H1 (cell line): ENCODE results near the gene RPS21. TPM values are rescaled to one million over a fixed set of nuclear protein-coding genes. Genes with fewer than 3 reads are reported as not detected.

Experiments
- CTCF ChIA-PET: fragments of 300-600 bp; sonication (Branson Sonifier 250); formaldehyde crosslinking; loops from one replicate; lab custom pipeline; 2021; ENCODE audit not compliant: partially characterized antibody; lab: Charles Lee
- POLR2A ChIA-PET: fragments of 300-600 bp; sonication (Branson Sonifier 250); formaldehyde crosslinking; loops from one replicate; lab custom pipeline; 2021; ENCODE audit warnings: inconsistent platforms; ENCODE audit not compliant: partially characterized antibody; lab: Charles Lee
- DNase-seq, 2 experiments: peaks; one replicate each; pipeline versions ENCODE4 v3.0.0 to v3.0.0-alpha.2; 2010 to 2022; ENCODE audit warnings: low spot score in 2 of 2, low read depth in 1 of 2, mixed read lengths in 1 of 2
- FAIRE-seq: peaks from 2 replicates; lab custom pipeline; 2011; peaks lifted over from hg19 to GRCh38; lab: Jason Lieb, UNC
- H2AFZ ChIP-seq: 2 replicates; pipeline ENCODE4 v1.8.1; 2012; ENCODE audit warnings: low read length, inconsistent platforms
- H2AK5ac ChIP-seq: 2 replicates; pipeline ENCODE4 v1.6.1; 2013; ENCODE audit warnings: low read depth, low read length
- H2BK120ac ChIP-seq: replicated peaks from 2 replicates; pipeline ENCODE3; 2013; ENCODE audit warnings: low read depth, low read length, inconsistent platforms
- H2BK12ac ChIP-seq: 2 replicates; pipeline ENCODE4 v1.6.1; 2013; ENCODE audit warnings: low read depth, low read length
- H2BK15ac ChIP-seq: 2 replicates; pipeline ENCODE4 v1.6.1; 2013; ENCODE audit warnings: low read length
- H2BK20ac ChIP-seq: 2 replicates; pipeline ENCODE4 v1.6.1; 2013; ENCODE audit warnings: low read length
- H2BK5ac ChIP-seq: 2 replicates; pipeline ENCODE4 v1.6.1; 2013; ENCODE audit warnings: low read depth, low read length
- H3K14ac ChIP-seq: 2 replicates; pipeline ENCODE4 v1.6.1; 2013; ENCODE audit warnings: inconsistent platforms; ENCODE audit not compliant: insufficient read length
- H3K18ac ChIP-seq: 2 replicates; pipeline ENCODE4 v1.6.1; 2013; ENCODE audit warnings: low read length; ENCODE audit errors: extremely low read depth
- H3K23ac ChIP-seq: 2 replicates; pipeline ENCODE4 v1.6.1; 2013; ENCODE audit warnings: inconsistent platforms; ENCODE audit not compliant: insufficient read length
- H3K23me2 ChIP-seq: 2 replicates; pipeline ENCODE4 v1.6.1; 2013; ENCODE audit warnings: low read depth, low read length
- H3K27ac ChIP-seq: 2 replicates; pipeline ENCODE4 v1.6.1; 2011; ENCODE audit warnings: low read depth, low read length, inconsistent platforms
- H3K27me3 ChIP-seq, 4 experiments: replicated peaks in 1 of 4; 1 replicate in 1 of 4; 2 replicates in 3 of 4; pipeline versions ENCODE4 v1.6.1 to v1.8.1; 2011 to 2013; ENCODE audit warnings: low read length in 3 of 4, mild to moderate bottlenecking in 3 of 4, inconsistent platforms in 2 of 4, mixed read lengths in 2 of 4, moderate library complexity in 1 of 4; ENCODE audit not compliant: control insufficient read depth in 3 of 4, insufficient read depth in 3 of 4; ENCODE audit errors: extremely low read depth in 1 of 4
- H3K36me3 ChIP-seq, 4 experiments: 2 replicates each; pipeline versions ENCODE4 v1.6.1 to v1.8.1; 2011 to 2013; ENCODE audit warnings: mild to moderate bottlenecking in 4 of 4, low read length in 3 of 4, moderate library complexity in 2 of 4, control low read depth in 1 of 4, inconsistent platforms in 1 of 4; ENCODE audit not compliant: insufficient read depth in 4 of 4, control insufficient read depth in 2 of 4
- H3K4ac ChIP-seq: replicated peaks from 2 replicates; pipeline ENCODE3; 2013; ENCODE audit warnings: low read length, low read depth, mixed read lengths, inconsistent platforms; ENCODE audit not compliant: insufficient read length
- H3K4me1 ChIP-seq, 4 experiments: replicated peaks in 1 of 4; 1 replicate in 1 of 4; 2 replicates in 3 of 4; pipeline versions ENCODE4 v1.6.1 to v1.8.1; 2011 to 2013; ENCODE audit warnings: low read length in 3 of 4, inconsistent platforms in 2 of 4, mixed read lengths in 1 of 4; ENCODE audit not compliant: insufficient read depth in 4 of 4, control insufficient read depth in 3 of 4
- H3K4me2 ChIP-seq, 2 experiments: 2 replicates each; pipeline versions ENCODE4 v1.6.1 to v1.8.1; 2011 to 2013; ENCODE audit warnings: low read depth in 2 of 2, low read length in 2 of 2, control low read depth in 1 of 2, inconsistent platforms in 1 of 2, mild to moderate bottlenecking in 1 of 2; ENCODE audit not compliant: insufficient read depth in 1 of 2
- H3K4me3 ChIP-seq, 4 experiments: fragments of 200-600, 300-600 bp in 1 of 4; sonication (generic), shearing (Covaris generic), sonication (Bioruptor Twin) in 1 of 4; 2 replicates each; pipeline versions ENCODE4 v1.5.1 to v1.8.1; 2011 to 2016; ENCODE audit warnings: low read length in 4 of 4, low read depth in 3 of 4, control low read depth in 2 of 4, inconsistent platforms in 2 of 4, mild to moderate bottlenecking in 2 of 4, mixed read lengths in 1 of 4, moderate library complexity in 1 of 4; ENCODE audit not compliant: insufficient read depth in 2 of 4; ENCODE audit errors: extremely low read depth in 1 of 4
- H3K56ac ChIP-seq: replicated peaks from 2 replicates; pipeline ENCODE3; 2013; ENCODE audit warnings: low read depth, mild to moderate bottlenecking, mixed read lengths, low read length, inconsistent platforms; ENCODE audit not compliant: insufficient read length
- H3K79me1 ChIP-seq: 2 replicates; pipeline ENCODE4 v1.6.1; 2013; ENCODE audit warnings: low read depth, low read length, control low read depth
- H3K79me2 ChIP-seq, 2 experiments: 2 replicates each; pipeline versions ENCODE4 v1.6.1 to v1.8.1; 2012 to 2013; ENCODE audit warnings: low read length in 2 of 2, mild to moderate bottlenecking in 2 of 2, inconsistent platforms in 1 of 2; ENCODE audit not compliant: insufficient read depth in 2 of 2, control insufficient read depth in 1 of 2
- H3K9ac ChIP-seq, 4 experiments: replicated peaks in 1 of 4; 1 replicate in 1 of 4; 2 replicates in 3 of 4; pipeline versions ENCODE4 v1.6.1 to v1.8.1; 2011 to 2013; ENCODE audit warnings: low read depth in 3 of 4, low read length in 3 of 4, control low read depth in 2 of 4, mild to moderate bottlenecking in 2 of 4, moderate library complexity in 2 of 4, inconsistent platforms in 1 of 4; ENCODE audit errors: extremely low read depth in 1 of 4
- H3K9me3 ChIP-seq, 2 experiments: 2 replicates each; pipeline versions ENCODE4 v1.6.1 to v1.8.1; 2012 to 2013; ENCODE audit warnings: mild to moderate bottlenecking in 2 of 2, moderate library complexity in 2 of 2, control low read depth in 1 of 2, inconsistent platforms in 1 of 2, low read depth in 1 of 2, low read length in 1 of 2, mixed read lengths in 1 of 2; ENCODE audit not compliant: insufficient read depth in 2 of 2
- H4K20me1 ChIP-seq, 2 experiments: replicated peaks in 1 of 2; 2 replicates each; pipeline versions ENCODE3 to v1.8.1; 2011 to 2013; ENCODE audit warnings: inconsistent platforms in 2 of 2, low read length in 2 of 2, mild to moderate bottlenecking in 1 of 2; ENCODE audit not compliant: insufficient read depth in 2 of 2, control insufficient read depth in 1 of 2
- H4K5ac ChIP-seq: 2 replicates; pipeline ENCODE4 v1.6.1; 2013; ENCODE audit warnings: low read length, low read depth, mixed read lengths, inconsistent platforms; ENCODE audit not compliant: insufficient read length
- H4K8ac ChIP-seq: 2 replicates; pipeline ENCODE4 v1.8.0; 2013; ENCODE audit warnings: mild to moderate bottlenecking, moderate library complexity, low read length, inconsistent platforms; ENCODE audit not compliant: insufficient read depth; ENCODE audit errors: extremely low read depth
- H4K91ac ChIP-seq: replicated peaks from 2 replicates; pipeline ENCODE3; 2013; ENCODE audit warnings: low read length, mixed read lengths, inconsistent platforms; ENCODE audit not compliant: insufficient read length
- CTBP2 ChIP-seq: IDR thresholded peaks from 2 replicates; pipeline ENCODE4 v1.7.0; 2011; ENCODE audit warnings: borderline replicate concordance, mild to moderate bottlenecking, moderate library complexity, mixed read lengths, low read length; ENCODE audit not compliant: insufficient read depth, insufficient read length
- GTF2F1 ChIP-seq: IDR thresholded peaks from 2 replicates; pipeline ENCODE4 v1.6.1; 2012; ENCODE audit warnings: low read depth, low read length, improper control_type of control experiment, borderline replicate concordance
- JUND ChIP-seq: IDR thresholded peaks from 2 replicates; pipeline ENCODE4 v1.6.1; 2011; ENCODE audit warnings: mild to moderate bottlenecking, improper control_type of control experiment, low read length
- KDM4A ChIP-seq: IDR thresholded peaks from one replicate; pipeline ENCODE4 v1.7.1; 2012; ENCODE audit warnings: low read depth, mild to moderate bottlenecking, moderate library complexity, low read length, inconsistent platforms; ENCODE audit not compliant: severe bottlenecking
- MAFK ChIP-seq: IDR thresholded peaks from 2 replicates; pipeline ENCODE4 v1.6.1; 2012; ENCODE audit warnings: low read depth, mild to moderate bottlenecking, improper control_type of control experiment, low read length
- POLR2A ChIP-seq, 2 experiments: IDR thresholded peaks; 1 replicate in 1 of 2; 2 replicates in 1 of 2; pipeline ENCODE4 v1.6.1; 2011; ENCODE audit warnings: low read depth in 2 of 2, low read length in 2 of 2, mild to moderate bottlenecking in 2 of 2; ENCODE audit errors: control extremely low read depth in 1 of 2
- SAP30 ChIP-seq: fragments of 300-600 bp; sonication (generic); IDR thresholded peaks from 2 replicates; pipeline ENCODE4 v1.7.1; 2012; ENCODE audit warnings: low read length, moderate library complexity, mild to moderate bottlenecking, inconsistent platforms; ENCODE audit not compliant: insufficient read depth, insufficient replicate concordance
- TBP ChIP-seq: IDR thresholded peaks from 2 replicates; pipeline ENCODE4 v1.6.1; 2011; ENCODE audit warnings: low read depth, low read length, improper control_type of control experiment
- WGBS, 2 experiments: shearing (Covaris generic) in 1 of 2; methylation state at CpG; one replicate each; pipeline versions ENCODE4 v1.1.6 to v1.1.7; 2013 to 2015; ENCODE audit warnings: low lambda C conversion rate in 2 of 2, mixed read lengths in 2 of 2, inconsistent platforms in 1 of 2, low coverage in 1 of 2, missing lambda C conversion rate in 1 of 2; ENCODE audit not compliant: insufficient replicate concordance in 2 of 2, insufficient coverage in 1 of 2, insufficient read length in 1 of 2; ENCODE audit errors: extremely low coverage in 1 of 2, missing lambda C conversion rate in 1 of 2; 5-methylcytosine and 5-hydroxymethylcytosine counted together
- polyA plus RNA-seq, 7 experiments: library from polyadenylated mRNA; depleted of rRNA in 3 of 7; stranded (reverse) in 5 of 7; unstranded in 2 of 7; fragments of >200 nt in 5 of 7; fragments of 200-250 nt in 2 of 7; gene quantifications; 1 replicate in 5 of 7; 2 replicates in 1 of 7; 4 replicates in 1 of 7; pipeline versions ENCODE4 v1.2.1 to v1.2.3, GENCODE V29; 2011 to 2013; ENCODE audit warnings: missing spikeins in 2 of 7, mixed read lengths in 2 of 7
- total RNA-seq: library from RNA; stranded (reverse); fragmentation: NEBNext Ultra II Directional; extraction: Animal tissue kit (Norgen Biotek cat#: 25700); gene quantifications from 2 replicates; pipeline ENCODE4 v1.2.1, GENCODE V29; 2021
- TF ChIP-seq, protein P1 (sequence below): IDR thresholded peaks from 2 replicates; pipeline ENCODE4 v1.6.1; 2012; ENCODE audit warnings: inconsistent platforms
- TF ChIP-seq, protein P2 (sequence below): IDR thresholded peaks from 2 replicates; pipeline ENCODE4 v1.6.1; 2011; ENCODE audit warnings: low read length, improper control_type of control experiment

RPS21 gene
- total and polyA plus RNA-seq, 2 of the 8 experiments (the other 6 are each of a cell fraction or from before 2014, with no cell fraction given): 1,787 to 7,219 TPM

DNA sequence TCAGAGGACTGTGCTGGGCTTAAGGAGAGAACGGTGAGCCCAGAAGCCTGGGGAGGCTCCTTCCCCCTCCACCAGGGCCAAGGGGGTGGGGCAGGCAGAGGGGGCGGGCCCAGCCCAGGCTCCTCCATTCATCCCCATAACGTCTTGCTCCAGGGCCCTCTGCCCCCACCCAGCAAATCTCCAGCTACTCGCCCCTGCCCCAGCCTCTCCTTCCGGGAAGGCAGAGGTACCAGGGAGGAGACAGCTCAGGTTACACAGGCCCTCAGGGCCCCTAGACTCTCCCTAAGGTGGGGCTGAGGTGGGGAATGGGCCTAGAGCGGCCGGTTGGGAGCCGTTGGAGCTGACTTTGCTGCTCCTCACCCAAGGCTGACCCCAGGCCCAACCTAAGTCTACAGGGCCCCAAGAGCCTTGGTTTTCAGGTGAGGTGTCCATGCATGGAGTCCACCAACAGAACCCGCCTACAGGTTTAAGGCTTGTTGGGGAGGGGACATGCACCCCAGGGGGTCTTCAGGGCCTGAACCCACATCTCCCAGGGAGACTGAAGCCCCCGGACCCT, 21.0 kb upstream of the RPS21 start:
- H3K9me3 ChIP-seq: no peaks in the 10 kb centered on the region
- peak overlapping the region; percentile 62 for H3K56ac ChIP-seq
- H3K36me3 ChIP-seq: peaks cover 0 to 10% (median 2%) of the 10 kb centered on the region in 4 experiments; a peak in 3 of 8 replicates
- peak overlapping the region; percentile 99 for H2BK5ac ChIP-seq
- no peak overlapping the region for H3K14ac ChIP-seq
- peak overlapping the region; percentile 79 for H4K91ac ChIP-seq
- H3K4ac ChIP-seq: peak overlapping the region; percentile 80
- no peak overlapping the region for H3K23ac ChIP-seq
- 21% methylated on average over 6 of the region's 10 CpGs; no CpG with 5 or more reads in 1 of the 2 experiments for WGBS, 2 experiments
- peaks cover 7 to 10% of the 10 kb centered on the region in 2 experiments for H4K20me1 ChIP-seq
- peak overlapping the region; percentile 93 for H3K18ac ChIP-seq
- H3K4me2 ChIP-seq: peak overlapping the region; percentile 84
- peak overlapping the region; percentile 42; the same call in 1 of the 2 replicates for H3K27ac ChIP-seq
- H3K4me1 ChIP-seq: peaks cover 19 to 81% (median 74%) of the 10 kb centered on the region in 4 experiments
- ChIA-PET CTCF (interaction anchor here (0.6 to 10.9 kb wide), 11 partner anchors 10 to 559 kb away, joined by 3 to 212 read pairs (median 3); partner anchors contain the start of gene RPS21), POLR2A (interaction anchor here (0.9 to 12.6 kb wide), 10 partner anchors 11 to 61 kb away, joined by 3 to 213 read pairs (median 16); partner anchors contain the start of genes ADRM1 and RPS21)
- DNase-seq: no peak
- H3K4me3 ChIP-seq: peak overlapping the region; percentile 76 to 94 (median 77)
- peak overlapping the region; percentile 54; the same call in 1 of the 2 replicates for H4K8ac ChIP-seq
- H3K79me1 ChIP-seq: peaks cover 10% of the 10 kb centered on the region
- H4K5ac ChIP-seq: peak overlapping the region; percentile 63
- FAIRE-seq: no peak
- H3K79me2 ChIP-seq: peaks cover 11 to 46% of the 10 kb centered on the region in 2 experiments; a peak in 3 of 4 replicates
- H2AK5ac ChIP-seq: peak overlapping the region; percentile 58; the same call in 1 of the 2 replicates
- H3K27me3 ChIP-seq: no peaks in the 10 kb centered on the region
- no peak overlapping the region for H2BK120ac ChIP-seq
- peaks cover 14% of the 10 kb centered on the region for H3K23me2 ChIP-seq
- H2BK12ac ChIP-seq: peak overlapping the region; percentile 68; the same call in 1 of the 2 replicates
- peak overlapping the region; percentile 81; the same call in 1 of the 2 replicates for H2BK15ac ChIP-seq
- no peak overlapping the region for H2AFZ ChIP-seq
- H2BK20ac ChIP-seq: no peak overlapping the region
- peak overlapping the region in 3 of 4 experiments; percentile 12 to 69 (median 60); a peak in 5 of 7 replicates for H3K9ac ChIP-seq
- no peak for TF ChIP-seq GTF2F1
- no peak for TF ChIP-seq KDM4A
- TF ChIP-seq SAP30: peak; percentile 35
- TF ChIP-seq TBP: no peak
- TF ChIP-seq JUND: no peak
- no peak for TF ChIP-seq CTBP2
- TF ChIP-seq POLR2A (IDR thresholded peaks at IDR 0.05; ENCODE audit: control extremely low read depth in 1 of 2, low read depth in 2 of 2, low read length in 2 of 2): peak in 1 of 2 experiments; percentile 28; a peak in 1 of 3 replicates
- TF ChIP-seq, protein P1, sequence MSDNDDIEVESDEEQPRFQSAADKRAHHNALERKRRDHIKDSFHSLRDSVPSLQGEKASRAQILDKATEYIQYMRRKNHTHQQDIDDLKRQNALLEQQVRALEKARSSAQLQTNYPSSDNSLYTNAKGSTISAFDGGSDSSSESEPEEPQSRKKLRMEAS: peak; percentile 1; the same call in 1 of the 2 replicates
- TF ChIP-seq MAFK: no peak
- TF ChIP-seq, protein P2, sequence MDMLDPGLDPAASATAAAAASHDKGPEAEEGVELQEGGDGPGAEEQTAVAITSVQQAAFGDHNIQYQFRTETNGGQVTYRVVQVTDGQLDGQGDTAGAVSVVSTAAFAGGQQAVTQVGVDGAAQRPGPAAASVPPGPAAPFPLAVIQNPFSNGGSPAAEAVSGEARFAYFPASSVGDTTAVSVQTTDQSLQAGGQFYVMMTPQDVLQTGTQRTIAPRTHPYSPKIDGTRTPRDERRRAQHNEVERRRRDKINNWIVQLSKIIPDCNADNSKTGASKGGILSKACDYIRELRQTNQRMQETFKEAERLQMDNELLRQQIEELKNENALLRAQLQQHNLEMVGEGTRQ: no peak
